Measurements from ENCODE around the gene EPS8L3. TPM values are rescaled to one million over a fixed set of nuclear protein-coding genes. Genes with fewer than 3 reads are reported as not detected.
"Not testable (repeated sequence)": the region's sequence is repeated elsewhere in the genome, so short reads cannot be mapped to it uniquely, and the experiment has no call there.

EPS8L3 gene
- polyA plus RNA-seq, 1 donor = not detected

DNA sequence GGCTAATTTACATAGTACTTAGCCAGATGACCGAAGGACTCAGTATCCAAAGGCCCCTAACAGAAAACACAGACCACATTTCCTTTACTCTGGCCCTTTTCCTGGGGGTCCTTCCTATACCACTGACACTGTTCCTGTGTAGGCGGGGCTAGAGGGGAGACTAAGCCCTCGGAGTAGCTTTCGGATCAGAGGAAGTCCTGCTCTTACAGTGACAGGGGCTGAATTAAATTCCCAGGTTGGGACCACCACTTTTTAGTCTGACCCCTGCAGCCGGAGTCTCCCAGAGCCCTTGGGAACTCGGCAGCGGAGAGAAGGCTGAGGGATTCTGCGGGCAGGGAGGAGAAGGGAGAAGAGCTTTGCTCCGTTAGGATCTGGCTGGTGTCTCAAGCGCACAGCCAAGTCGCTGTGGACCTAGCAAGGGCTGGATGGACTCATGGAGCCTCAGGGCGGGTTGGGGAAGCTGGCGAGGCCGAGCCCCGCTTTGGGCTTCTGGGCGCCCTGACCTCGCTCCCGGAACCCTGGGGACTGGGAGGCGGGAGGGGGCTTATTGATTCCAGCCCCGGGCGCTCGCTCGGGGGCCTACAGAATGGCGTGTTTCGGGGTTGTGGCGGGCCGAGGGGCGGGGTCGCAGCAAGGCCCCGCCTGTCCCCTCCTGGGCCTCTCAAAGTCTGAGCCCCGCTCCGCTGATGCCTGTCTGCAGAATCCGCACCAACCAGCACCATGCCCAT, 52.0 kb downstream of the EPS8L3 start, which contains the start of gene GSTM5:
Gene GSTM5 (plus strand): TSS at position 659 of the 728 bp plus-strand sequence. CDS start 62 bp downstream, at position 721.
- DNase-seq (ENCODE audit: low read depth) = not testable (repeated sequence)

GRCh38 chr1:109709822-109710221, 53.9 kb downstream of the EPS8L3 start:
- not testable (repeated sequence) for DNase-seq (ENCODE audit: low read depth)

- not testable (repeated sequence) for DNase-seq (ENCODE audit: low read depth)
Observed at GRCh38 chr1:109708949-109709348, 54.8 kb downstream of the EPS8L3 start.

GRCh38 chr1:109705411-109705810, 58.3 kb downstream of the EPS8L3 start:
- no peak for DNase-seq (ENCODE audit: low read depth)

DNA sequence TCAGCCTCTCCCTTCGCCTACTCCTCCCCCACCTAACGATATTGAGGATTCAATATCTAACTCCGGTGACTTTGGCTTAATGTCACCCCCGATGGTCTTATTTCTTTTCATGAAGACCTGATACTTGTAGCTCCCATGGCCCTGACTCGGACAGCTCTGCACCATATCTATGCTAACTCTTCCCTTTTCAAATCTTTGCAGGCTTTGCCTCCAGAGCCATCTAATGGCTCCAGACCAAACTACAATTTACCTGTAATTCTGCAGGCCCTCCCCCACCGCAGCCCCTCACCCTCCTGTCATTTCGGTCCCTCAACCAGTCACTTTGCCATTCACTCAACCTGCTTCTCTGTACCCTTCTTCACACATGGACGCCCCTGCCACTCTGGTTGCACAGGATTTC, 59.5 kb downstream of the EPS8L3 start:
- no peak for DNase-seq (ENCODE audit: low read depth)

GRCh38 chr1:109702940-109703339, 60.8 kb downstream of the EPS8L3 start:
- not testable (repeated sequence) for DNase-seq (ENCODE audit: low read depth)

Other genes starting within 250 kb of the EPS8L3 start
- 1.6 TPM for gene GPR61, start 224.1 kb downstream of the EPS8L3 start, polyA plus RNA-seq (ENCODE audit: insufficient read length)
- 6.7 TPM for gene GNAI3, start 215.3 kb downstream of the EPS8L3 start, polyA plus RNA-seq (ENCODE audit: insufficient read length)
- gene GNAT2, start 144.3 kb downstream of the EPS8L3 start, polyA plus RNA-seq (ENCODE audit: insufficient read length) = not detected
- gene AMPD2, start 144.1 kb downstream of the EPS8L3 start, polyA plus RNA-seq (ENCODE audit: insufficient read length) = 33.8 TPM
- 25.1 TPM for gene GSTM4, start 107.8 kb downstream of the EPS8L3 start, polyA plus RNA-seq (ENCODE audit: insufficient read length)
- gene GSTM2, start 95.9 kb downstream of the EPS8L3 start, polyA plus RNA-seq (ENCODE audit: insufficient read length) = 190 TPM
- 79.2 TPM for gene GSTM1, start 76.1 kb downstream of the EPS8L3 start, polyA plus RNA-seq (ENCODE audit: insufficient read length)
- 16.6 TPM for gene GSTM5, start 51.7 kb downstream of the EPS8L3 start, polyA plus RNA-seq (ENCODE audit: insufficient read length)
- 40.6 TPM for gene GSTM3, start 22.9 kb downstream of the EPS8L3 start, polyA plus RNA-seq (ENCODE audit: insufficient read length)
- 7.1 TPM for gene CSF1, start 146.9 kb upstream of the EPS8L3 start, polyA plus RNA-seq (ENCODE audit: insufficient read length)
- 38.1 TPM for gene AHCYL1, start 220.8 kb upstream of the EPS8L3 start, polyA plus RNA-seq (ENCODE audit: insufficient read length)

Measured in forelimb muscle (tissue), 1 donor.